Activated CD8-positive, alpha-beta memory T cell treated with anti-CD3 and anti-CD28 coated beads, Interleukin-2, amount 50 U/mL, for 1 hour (primary cell): ENCODE measurements around the gene C16orf74.

Experiments used
- DNase-seq: peaks from one replicate; pipeline ENCODE4 v3.0.0-alpha.2; 2020; ENCODE audit errors: extremely low read depth

Gene C16orf74

DNA sequence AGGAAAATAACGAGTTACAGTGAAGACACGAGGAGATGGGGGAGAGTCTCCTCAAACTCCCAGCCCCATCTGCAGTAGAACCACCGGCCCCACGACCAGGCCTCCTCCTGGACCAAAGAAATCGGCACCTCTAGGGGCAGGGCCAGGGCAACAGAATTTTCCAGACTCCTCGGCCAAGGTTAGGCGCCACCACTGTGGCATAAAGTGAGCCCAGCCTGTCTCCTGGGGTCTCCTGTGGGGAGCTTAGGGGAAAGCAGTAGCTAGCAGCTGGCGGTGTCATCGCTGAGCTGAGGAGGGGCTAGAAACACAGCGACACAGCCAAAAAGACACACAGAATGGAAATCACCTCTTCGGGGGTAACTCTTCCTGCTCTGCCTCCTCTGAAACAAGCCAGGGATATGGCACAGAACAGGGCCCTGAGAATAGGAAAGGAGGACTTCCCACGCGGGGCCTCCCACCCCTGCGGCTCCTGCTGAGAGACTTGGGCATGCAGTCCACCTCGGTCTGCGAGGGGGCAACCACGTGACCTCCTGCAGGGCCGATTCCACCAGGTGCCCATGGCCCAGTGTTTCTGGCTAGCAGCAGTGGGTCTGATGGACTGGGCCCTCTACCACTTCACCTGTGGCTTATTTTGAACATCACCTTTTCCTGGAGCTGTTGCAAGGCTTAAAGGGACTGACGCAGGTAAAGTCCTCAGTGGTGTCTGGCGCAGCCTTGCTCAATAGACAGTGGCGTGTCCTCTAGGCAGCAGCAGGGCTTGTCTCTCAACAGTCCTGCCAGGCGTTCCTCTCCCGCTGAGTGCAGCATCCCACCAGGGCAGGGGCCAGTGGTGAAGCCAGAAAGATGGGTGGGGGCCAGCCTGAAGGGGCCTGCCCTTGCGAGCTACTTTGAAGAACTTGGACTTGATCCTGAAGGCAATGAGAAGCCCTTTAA lies 55.4 kb downstream of the C16orf74 start:
- DNase-seq = no peak

DNA sequence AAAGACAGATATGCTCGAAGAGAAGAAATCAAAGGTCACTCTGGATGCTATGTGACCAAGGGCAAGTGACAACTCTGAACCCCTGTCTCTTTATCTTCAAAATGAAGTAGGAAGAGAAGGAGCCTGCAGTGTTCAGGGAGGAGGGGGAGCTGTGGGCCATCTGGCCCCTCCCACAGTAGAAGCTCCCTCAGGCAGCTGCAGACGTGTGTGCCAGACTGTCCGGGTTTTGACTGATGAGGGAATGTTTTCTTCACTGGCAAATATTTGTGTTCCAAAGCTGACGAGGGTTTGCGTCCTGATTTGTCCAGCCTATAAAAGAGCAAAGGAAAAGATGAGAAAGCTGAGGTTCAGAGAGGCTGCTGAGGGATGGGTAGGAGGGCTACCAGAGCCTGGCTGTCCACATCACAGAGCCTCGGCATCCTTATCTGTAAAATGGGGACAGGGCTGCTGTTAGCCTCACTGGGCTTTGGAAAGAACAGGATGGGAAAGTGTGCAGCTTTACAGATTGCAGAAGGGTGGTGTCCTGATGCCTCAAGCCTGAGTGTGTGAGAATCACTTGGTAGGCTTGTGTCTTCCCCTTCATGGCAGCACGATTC lies 60.3 kb downstream of the C16orf74 start:
- no peak for DNase-seq

DNA sequence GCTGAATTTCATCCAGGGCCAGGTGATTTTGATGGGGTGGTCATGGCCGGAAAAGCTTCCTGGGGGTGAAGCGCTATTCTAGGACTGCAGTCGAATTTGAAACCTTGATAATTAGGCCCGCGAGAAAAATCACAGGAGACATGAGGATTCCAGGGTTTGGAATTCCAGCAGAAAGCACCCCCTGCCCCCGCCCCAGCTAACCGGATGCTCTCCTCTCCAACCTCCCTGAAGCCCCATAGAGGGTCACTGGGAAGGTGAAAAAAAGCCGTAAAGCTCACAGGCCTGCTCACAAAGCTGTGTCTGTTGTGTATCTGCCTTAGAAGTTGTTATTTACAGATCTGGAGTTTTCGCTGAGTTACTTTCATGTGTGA lies 61.0 kb downstream of the C16orf74 start:
- no peak for DNase-seq

DNA sequence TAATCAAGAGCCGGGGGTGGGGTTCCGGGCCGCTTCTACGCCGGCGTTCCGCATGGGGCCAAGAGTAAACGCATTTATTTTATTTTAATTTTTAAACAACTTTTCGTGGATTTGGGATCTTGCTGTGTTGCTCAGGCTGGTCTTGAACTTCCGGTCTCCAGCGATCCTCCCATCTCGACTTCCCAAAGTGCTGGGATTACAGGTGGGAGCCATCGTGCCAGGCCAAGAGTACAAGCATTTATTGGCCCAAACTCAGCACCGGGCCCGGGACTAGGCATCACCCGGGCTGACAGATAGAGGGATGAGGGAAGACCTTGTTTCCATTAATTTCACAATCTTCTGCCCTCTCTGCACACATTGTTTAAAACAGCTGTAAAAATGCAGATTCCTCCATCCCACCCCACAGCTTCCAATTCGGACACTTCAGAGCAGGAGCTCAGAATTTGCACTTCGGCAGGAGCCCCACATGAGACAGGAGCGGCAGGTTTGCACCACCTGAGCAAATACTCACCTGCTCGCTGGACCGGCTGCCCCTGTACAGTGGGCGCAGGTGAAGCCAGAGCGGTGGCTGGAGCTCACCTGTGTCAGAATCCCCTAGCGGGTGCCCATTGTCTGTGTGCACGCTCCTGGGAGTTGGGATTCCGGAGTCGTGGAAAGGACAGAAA lies 61.5 kb downstream of the C16orf74 start:
- no peak for DNase-seq

DNA sequence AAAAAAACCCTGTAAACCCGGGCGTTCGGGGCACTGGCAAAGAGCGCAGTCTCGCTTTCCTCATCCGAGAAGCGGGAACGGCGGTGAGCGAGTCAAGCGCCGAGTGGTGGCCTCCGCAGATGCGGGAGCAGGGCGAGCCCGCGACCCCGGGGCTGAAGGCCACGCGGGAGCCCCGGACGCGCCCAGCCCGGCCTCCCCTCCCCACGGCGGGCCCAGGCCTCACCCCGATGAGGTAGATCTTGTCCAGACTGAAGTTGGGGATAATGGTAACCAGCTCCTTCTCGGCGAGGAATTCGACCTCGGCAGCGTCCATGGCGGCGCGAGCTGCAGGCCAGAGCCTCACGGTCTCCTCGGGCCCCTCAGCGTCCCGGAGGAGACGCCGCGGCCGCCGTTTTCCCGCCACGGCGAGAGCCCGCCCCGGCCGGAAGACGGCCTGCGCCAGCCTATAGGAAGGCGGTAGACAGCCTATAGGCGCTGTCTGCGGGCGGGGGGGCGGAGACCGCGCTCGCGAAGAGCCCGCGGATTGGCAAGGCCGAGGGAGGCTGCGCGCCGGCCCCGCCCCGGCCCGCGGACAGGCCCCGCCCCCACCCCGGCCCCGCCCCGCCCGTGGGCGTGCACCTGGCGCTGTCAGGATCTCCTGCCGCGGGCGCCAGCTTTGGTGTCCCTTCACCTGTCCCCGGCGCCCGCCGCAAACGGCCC lies 62.2 kb downstream of the C16orf74 start, which contains the start of gene GINS2:
Gene GINS2 (minus strand): TSS at position 369 of the 699 bp plus-strand sequence. CDS start 56 bp downstream, at position 313.
- DNase-seq = peak; percentile 58

DNA sequence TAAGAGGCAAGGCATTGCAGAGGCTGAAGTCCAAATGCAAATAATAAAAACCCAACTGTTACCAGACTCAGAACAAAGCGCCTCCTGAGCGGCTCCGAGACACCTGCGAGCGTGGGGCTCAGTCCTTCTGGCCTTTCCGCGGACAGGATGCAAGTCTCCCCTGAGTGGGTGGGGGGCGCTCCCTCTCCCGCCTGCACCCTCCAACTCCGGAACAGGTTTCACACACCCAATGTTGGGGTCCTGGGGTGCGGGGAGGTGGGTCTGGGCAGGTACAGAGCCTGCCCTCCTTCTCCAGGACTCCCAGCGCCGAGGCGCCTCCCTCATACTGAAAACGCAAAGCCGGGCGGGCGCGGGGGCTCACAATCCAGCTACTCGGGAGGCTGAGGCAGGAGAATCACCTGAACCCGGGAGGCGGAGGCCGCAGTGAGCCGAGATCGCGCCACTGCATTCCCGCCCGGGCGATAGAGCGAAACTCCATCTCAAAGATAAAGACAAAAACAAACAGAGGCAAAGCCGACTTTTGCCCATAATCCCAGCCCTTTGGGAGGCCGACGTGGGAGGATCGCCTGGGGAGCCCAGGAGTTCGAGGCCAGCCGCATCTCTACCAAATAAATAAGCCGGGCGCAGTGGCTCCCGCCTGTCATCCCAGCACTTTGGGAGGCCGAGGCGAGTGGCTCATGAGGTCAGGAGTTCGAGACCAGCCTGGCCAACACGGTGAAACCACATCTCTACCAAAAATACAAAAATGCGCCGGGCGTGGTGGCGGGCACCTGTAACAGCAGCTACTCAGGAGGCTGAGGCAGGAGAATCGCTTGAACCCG lies 63.0 kb downstream of the C16orf74 start:
- no peak for DNase-seq

DNA sequence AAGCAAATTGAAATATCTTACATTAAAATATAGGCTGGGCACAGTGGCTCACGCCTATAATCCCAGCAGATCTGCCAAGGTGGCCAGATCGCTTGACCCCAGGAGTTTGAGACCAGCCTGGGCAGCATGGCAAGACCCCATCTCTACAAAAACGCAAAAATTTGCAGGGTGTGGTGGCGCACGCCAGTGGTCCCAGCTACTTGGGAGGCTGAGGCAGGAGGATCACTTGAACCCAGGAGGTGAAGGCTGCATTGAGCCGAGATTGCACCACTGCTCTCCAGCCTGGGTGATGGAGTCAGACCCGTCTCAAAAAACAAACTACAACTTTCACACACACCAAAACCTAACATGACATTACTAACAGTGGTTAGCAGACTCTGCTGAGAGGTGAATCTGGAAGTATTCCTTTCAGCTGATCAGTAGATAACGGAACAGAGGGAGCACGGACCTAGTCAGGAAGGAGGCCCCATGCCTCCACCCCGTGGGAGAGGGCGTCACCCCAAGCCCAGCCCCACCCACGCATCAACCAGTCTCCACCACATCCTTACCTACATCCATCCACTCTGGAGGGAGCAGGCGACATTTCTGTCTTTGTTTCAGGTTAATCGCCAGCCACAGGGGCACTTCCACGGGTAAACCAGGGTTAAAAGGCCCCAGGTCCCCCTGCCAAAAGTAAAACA lies 63.8 kb downstream of the C16orf74 start:
- no peak for DNase-seq

DNA sequence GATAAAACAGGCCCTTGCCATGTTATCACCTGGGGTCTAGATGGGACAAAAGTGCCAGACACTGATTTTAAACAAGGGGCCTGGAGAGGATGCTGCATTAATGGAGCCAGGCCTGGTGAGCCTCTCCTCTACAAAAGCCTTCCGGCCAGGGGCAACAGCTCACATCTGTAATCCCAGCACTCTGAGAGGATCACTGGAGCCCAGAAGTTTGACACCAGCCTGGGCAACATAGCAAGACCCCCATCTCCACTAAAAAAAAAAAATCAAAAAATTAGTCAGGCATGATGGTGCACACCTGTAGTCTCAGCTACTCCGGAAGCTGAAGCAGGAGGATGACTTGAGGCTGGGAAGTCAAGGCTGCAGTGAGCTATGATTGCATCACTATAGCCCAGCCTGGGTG lies 65.6 kb downstream of the C16orf74 start:
- DNase-seq = no peak

DNA sequence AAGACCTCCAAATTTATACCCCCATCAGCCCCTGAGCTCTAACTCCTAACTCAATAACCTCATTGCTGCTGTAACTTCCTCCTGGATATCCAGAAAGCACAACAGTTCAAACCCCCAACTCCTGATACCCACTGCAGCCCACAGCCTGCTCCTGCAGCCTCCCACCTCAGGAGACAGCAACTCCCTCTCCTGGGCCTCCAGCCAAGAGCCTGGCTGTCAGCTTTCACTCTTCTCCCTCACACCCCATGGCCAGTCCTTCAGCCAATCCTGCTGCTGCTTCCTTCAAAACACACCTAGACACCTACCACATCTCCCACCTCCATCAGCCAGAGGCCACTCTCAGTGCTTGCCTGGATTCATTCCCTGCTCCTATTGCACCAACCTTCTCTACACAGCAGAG lies 67.5 kb downstream of the C16orf74 start:
- no peak for DNase-seq

DNA sequence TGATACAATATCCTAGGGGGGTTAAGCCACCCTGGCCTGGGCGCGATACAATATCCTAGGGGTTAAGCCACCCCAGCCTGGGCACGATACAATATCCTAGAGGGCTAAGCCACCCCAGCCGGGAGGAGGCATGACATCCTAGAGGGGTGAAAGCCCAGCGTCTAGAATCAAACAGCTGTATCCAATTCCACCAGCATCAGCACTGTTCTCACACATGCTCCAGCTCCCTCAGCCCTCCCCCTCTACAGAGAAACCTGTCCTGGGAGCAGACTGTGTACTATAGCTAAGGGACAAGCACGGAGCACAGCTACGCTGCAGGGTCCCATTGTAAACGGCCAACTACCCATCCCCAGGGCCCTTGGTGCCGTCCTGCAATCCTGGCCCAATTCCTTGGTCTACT lies 68.4 kb downstream of the C16orf74 start:
- no peak for DNase-seq

DNA sequence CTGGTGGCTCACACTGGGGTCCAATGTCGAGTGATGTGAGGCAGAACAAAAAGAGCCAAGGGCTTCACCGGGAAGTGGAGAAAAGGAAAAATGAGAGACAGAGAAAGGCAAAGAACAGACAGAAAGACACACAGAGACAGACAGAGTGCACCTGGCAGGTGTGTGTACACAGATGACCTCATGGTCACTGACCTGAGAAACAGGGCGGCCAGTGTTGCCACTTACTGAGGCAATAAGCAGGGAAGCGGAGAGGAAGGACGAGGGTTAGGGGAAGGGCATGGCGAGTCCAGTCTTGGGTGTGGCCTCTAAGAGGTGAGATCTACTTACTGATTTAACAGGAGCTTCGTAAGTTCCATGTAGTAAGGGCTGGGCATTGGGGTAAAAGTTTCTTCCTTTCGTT lies 69.6 kb downstream of the C16orf74 start:
- no peak for DNase-seq

DNA sequence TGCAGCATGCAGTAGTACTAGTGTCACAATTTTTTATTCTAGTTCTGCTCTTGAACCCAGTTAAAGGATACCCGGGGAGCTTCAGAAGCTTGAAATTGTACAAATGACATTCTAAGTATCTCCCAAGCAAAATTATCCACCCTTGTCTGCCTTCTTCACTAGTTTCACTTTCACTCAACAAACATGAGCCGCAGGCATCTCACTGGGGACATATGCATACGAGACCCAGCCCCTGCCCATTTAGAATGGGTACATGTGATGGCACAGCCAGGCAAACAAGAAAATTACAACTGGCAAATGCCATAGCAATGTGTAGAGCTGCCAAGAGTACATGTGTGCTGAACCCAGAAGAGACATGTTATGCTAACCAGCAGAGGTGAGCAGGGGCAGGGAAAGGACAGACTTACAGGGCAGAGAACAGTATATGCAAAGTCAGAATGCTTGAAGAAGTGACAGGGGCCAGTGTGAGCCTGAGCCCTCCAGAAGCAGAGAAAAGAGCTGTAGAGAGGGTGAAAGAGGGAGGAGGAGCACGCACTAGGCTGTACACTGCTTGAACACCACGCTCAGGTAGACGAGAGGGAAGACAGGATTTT lies 70.4 kb downstream of the C16orf74 start:
- DNase-seq = no peak

DNA sequence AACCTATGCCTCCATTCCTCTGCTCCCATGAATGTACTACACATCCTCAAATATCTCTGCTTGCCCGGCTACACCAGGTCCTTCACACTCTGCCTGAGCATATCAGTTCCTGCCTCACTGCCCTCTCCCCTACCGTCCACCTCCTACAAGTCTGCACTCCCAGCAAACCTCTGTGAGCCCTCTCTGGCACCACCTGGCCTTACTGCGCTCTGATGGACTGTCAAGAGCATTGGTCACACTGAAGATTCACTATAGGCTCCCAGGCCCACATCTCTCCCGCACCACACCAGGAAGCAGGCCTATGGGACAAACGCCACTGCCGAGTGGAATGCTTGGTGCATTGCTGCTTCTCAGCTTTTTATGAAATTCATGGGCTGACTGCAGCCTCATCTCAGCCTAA lies 71.0 kb downstream of the C16orf74 start:
- no peak for DNase-seq

DNA sequence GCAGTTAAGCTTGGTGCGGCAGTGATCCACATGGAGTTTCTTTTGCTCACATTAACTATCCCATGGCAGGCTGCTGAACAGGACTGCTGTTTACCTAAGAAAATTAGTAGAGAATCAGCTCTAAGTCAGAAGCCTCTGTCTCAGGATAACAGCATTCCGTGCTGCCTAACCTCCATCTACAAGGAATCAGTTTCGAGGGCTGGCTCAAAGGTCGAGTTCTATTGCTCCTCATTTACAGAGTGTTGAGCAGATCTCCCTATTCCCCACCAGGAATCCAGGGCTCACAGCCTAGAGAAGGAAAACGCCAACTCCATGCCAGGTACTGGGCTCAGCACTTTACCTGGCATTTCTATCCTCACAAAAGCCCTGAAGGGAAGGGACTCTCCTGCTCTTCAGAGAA lies 72.1 kb downstream of the C16orf74 start:
- DNase-seq = no peak

DNA sequence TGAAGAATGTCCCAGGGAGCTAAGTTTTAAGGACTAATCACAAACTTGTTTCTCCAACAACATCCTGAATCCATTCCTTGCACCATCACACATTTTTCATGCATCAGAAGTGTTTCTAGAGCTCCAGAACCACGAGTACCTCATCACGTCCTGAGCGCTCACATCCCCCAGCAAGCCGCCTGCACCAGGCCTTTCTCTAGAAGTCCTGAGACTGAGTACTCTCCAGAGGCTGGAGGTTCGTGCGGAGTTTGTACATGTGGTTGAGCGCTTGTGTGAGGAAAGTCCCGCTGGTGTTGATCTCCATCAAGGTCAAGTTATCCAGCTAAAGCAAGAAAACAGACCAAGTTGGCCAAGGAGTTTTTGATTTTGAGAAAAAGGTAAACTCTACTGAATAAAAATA lies 72.9 kb downstream of the C16orf74 start:
- no peak for DNase-seq

DNA sequence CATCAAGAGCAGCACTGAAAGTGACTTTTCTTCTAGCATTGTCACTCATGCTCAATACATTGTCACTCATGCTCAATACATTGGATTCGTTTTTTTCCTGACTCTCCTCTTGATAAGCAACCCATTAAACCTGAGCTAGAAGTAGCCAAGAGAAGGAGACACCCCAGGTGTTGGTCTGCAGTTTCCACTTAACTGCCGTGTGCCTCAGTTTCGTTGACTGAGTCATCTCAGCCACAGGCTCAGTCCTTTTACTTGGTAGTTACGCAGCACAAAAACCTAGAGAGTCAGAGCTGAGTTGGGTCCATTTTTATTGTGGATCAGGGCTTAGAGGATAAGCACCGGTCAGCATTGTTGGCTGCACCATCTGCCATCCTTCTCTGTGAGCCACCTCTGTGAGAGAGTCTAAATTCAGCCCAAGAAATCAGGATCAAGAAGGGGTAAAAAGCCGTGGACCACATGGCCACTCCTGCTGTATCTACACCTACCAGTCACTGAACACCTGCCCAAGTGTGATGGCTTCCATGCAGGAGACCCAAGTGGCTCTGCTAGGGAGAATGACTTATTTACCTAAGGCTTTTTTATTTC lies 73.4 kb downstream of the C16orf74 start:
- DNase-seq = no peak

DNA sequence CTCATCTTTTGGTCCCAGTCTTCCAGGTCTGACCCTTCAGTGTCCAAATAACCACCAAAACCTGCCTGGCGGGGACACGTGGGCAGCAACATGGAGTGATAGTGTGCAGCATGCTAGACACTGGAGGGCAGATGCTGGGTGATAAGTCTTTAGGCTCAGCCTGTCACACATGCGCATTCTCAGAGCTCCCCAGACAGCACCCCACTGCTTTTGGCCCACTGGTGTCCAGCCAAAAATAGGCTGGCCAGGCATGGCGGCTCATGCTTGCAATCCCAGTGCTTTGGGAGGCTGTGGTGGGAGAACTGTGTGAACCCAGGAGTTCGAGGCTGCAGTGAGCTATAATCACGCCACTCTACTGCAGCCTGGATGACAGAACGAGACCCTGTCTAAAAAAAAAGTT lies 74.4 kb downstream of the C16orf74 start:
- no peak for DNase-seq

DNA sequence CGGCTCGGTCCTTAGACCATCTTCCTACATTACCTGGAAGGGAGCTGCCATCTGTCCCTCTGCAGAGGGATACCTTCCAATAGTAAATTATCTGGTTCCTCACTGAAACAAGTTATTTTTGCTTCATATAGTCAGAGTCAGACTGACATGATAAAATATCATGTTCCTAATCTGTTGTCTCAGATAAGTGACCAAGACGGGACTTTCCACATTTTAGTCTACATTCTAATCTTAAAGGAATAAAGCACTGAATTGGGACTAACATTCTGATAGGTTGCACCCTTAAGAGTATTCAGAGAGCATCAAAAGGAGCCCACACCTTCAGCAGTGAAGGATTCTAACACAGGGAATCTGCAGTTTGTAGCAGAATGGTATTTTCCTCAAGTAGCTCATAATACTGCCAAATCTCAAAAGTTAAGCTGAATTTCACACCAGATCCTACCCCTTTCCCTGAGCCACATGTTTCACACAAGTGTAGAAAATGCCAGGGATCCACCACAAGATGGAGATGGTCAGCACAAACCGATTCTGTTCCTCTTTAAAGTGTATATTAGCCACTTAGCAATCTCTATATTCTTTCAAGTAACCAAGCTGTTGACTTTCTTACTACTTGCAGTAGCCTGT lies 75.5 kb downstream of the C16orf74 start:
- DNase-seq = no peak

DNA sequence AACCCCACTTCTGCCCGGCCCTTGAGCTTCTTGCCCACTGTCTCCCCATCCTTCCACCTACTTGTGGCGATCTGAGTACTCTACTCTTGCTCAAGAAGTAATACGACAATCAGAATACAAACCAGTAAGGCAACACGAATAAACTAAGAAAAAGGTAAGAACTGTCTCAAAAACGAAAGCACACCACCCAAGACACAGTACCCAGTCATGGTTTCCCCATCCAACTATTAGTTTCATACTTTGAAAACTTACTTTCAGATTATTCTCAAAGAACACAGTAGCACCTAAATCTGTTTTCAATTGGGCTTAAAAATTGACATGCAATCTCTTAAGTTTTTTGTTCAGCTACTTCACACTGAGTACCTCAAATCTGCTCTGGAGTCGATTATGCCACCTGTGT lies 76.1 kb downstream of the C16orf74 start:
- DNase-seq = no peak

DNA sequence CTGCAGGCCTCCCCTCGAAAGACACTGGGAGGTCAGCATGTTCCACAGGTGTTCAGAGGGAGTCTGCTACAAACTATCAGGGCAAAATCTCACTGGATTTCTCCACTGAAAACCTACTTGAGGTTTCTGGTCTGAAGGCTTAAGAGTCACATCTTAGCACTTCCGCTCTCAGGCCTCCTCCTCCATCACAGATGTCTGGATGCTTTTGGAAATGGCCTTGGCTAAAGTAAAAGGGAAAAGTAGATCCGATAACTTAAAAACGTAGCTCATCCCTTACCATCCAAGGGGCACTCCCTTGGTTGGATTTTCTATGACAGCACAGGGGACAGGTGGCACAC lies 76.5 kb downstream of the C16orf74 start:
- DNase-seq = no peak
